OCI-LY7 (cell line): ENCODE data around the gene THAP10. TPM values are rescaled to one million over a fixed set of nuclear protein-coding genes. Genes with fewer than 3 reads are reported as not detected.

ENCODE experiments used
- BruUV-seq: library from RNA; stranded (reverse); fragments of 400-500 nt; replicated peaks from 2 replicates; lab custom pipeline; 2021; lab: Mats Ljungman, UMichigan
- CTCF ChIA-PET: fragments of 300-600 bp; sonication (Branson Sonifier 250); formaldehyde crosslinking; loops from one replicate; lab custom pipeline; 2022; ENCODE audit warnings: antibody characterized with exemption; ENCODE audit not compliant: unreplicated experiment; lab: Charles Lee
- POLR2A ChIA-PET: fragments of 300-600 bp; sonication (Branson Sonifier 250); formaldehyde crosslinking; loops from one replicate; lab custom pipeline; 2022; ENCODE audit warnings: antibody characterized with exemption; lab: Charles Lee
- DNase-seq: peaks from one replicate; pipeline ENCODE4 v3.0.0-alpha.2; 2015; ENCODE audit warnings: low spot score
- H2AFZ ChIP-seq: fragments of 200-600 bp; sonication (generic), shearing (Covaris generic); 2 replicates; pipeline ENCODE4 v1.6.1; 2014; ENCODE audit warnings: mild to moderate bottlenecking, antibody characterized with exemption, low read length, moderate library complexity
- H3K27ac ChIP-seq: fragments of 200-600 bp; sonication (generic); 2 replicates; pipeline ENCODE4 v1.5.1; 2014; ENCODE audit warnings: mixed run types, low read depth, mild to moderate bottlenecking, moderate library complexity, low read length, inconsistent platforms; ENCODE audit not compliant: poor library complexity, severe bottlenecking
- H3K36me3 ChIP-seq: fragments of 200-600 bp; sonication (generic); 2 replicates; pipeline ENCODE4 v1.6.1; 2014; ENCODE audit warnings: mild to moderate bottlenecking, antibody characterized with exemption, low read length, moderate library complexity, mixed read lengths; ENCODE audit not compliant: insufficient read depth
- H3K4me1 ChIP-seq: fragments of 200-600 bp; sonication (generic); 2 replicates; pipeline ENCODE4 v1.5.1; 2014; ENCODE audit warnings: mild to moderate bottlenecking, low read length; ENCODE audit not compliant: insufficient read depth, poor library complexity, severe bottlenecking
- H3K4me2 ChIP-seq: fragments of 200-600 bp; sonication (generic); 2 replicates; pipeline ENCODE4 v1.6.1; 2014; ENCODE audit warnings: mild to moderate bottlenecking, low read length
- H3K4me3 ChIP-seq: fragments of 200-600 bp; sonication (generic); 2 replicates; pipeline ENCODE4 v1.5.1; 2014; ENCODE audit warnings: mild to moderate bottlenecking, low read depth, low read length; ENCODE audit not compliant: poor library complexity, severe bottlenecking
- H3K79me2 ChIP-seq: fragments of 200-600 bp; sonication (generic); 2 replicates; pipeline ENCODE4 v1.6.1; 2016; ENCODE audit warnings: low read depth, mild to moderate bottlenecking, low read length, moderate library complexity, mixed read lengths; ENCODE audit not compliant: insufficient read depth
- H3K9me2 ChIP-seq: fragments of 200-600 bp; sonication (generic); 2 replicates; pipeline ENCODE4 v1.6.1; 2016; ENCODE audit warnings: mild to moderate bottlenecking, low read length, mixed read lengths; ENCODE audit not compliant: insufficient read depth
- H3K9me3 ChIP-seq: fragments of 200-600 bp; sonication (generic); 2 replicates; pipeline ENCODE4 v1.6.1; 2014; ENCODE audit warnings: mild to moderate bottlenecking, mixed run types, low read length, mixed read lengths
- H4K20me1 ChIP-seq: fragments of 200-600 bp; sonication (generic); 2 replicates; pipeline ENCODE4 v1.6.1; 2014; ENCODE audit warnings: mild to moderate bottlenecking, antibody characterized with exemption, low read length, moderate library complexity, mixed read lengths; ENCODE audit not compliant: insufficient read depth
- EZH2phosphoT487 ChIP-seq: fragments of 200-600 bp; sonication (generic); IDR thresholded peaks from 2 replicates; pipeline ENCODE4 v1.6.1; 2018; ENCODE audit warnings: low read depth, borderline replicate concordance, mild to moderate bottlenecking, mixed run types, antibody characterized with exemption, low read length, moderate library complexity, mixed read lengths
- intact Hi-C: fragments of 100-400 bp; cut with micrococcal nuclease; formaldehyde crosslinking; loops from one replicate; pipeline ENCODE4 v1.10.0; 2022; ENCODE audit not compliant: unreplicated experiment
- total RNA-seq, 2 experiments: library from RNA; depleted of rRNA in 1 of 2; stranded (reverse); fragments of >200 nt in 1 of 2; shearing (Covaris generic) in 1 of 2; gene quantifications; 2 replicates each; pipeline ENCODE4 v1.2.3, GENCODE V29; 2014 to 2022
- TF ChIP-seq, protein P1 (sequence below): fragments of 200-600 bp; sonication (generic); conservative IDR thresholded peaks from 2 replicates; pipeline ENCODE4 v1.5.1; 2014; ENCODE audit warnings: mild to moderate bottlenecking, antibody characterized with exemption, low read length, moderate library complexity, mixed read lengths

Gene THAP10
- total RNA-seq, 2 experiments from 2014 or later = not detected

DNA sequence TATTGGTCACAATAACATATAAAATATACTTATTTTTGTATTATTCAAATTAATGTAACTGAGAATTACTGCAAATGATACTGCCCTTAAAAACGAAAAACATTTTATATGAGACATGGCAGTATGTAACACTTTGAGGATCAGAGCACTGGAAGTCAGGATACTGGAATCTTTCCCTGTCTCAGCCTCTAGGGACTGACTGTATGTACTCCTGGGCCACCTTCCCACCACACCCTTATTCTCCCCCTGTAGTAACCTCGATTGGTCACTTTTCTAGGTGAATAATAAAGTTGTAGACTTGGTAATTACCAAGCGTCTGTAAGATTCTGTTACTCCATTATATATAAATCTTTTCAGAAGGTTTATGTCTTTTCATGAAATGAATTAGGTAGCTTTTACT lies 43.4 kb upstream of the THAP10 start:
- H3K79me2 ChIP-seq = no peaks in the 10 kb centered on the region
- H3K4me3 ChIP-seq = no peak overlapping the region
- BruUV-seq = no TSS peak
- TF ChIP-seq, protein P1, sequence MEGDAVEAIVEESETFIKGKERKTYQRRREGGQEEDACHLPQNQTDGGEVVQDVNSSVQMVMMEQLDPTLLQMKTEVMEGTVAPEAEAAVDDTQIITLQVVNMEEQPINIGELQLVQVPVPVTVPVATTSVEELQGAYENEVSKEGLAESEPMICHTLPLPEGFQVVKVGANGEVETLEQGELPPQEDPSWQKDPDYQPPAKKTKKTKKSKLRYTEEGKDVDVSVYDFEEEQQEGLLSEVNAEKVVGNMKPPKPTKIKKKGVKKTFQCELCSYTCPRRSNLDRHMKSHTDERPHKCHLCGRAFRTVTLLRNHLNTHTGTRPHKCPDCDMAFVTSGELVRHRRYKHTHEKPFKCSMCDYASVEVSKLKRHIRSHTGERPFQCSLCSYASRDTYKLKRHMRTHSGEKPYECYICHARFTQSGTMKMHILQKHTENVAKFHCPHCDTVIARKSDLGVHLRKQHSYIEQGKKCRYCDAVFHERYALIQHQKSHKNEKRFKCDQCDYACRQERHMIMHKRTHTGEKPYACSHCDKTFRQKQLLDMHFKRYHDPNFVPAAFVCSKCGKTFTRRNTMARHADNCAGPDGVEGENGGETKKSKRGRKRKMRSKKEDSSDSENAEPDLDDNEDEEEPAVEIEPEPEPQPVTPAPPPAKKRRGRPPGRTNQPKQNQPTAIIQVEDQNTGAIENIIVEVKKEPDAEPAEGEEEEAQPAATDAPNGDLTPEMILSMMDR = no peak
- no peak for TF ChIP-seq EZH2phosphoT487
- no peaks in the 10 kb centered on the region for H3K36me3 ChIP-seq
- DNase-seq = no peak
- ChIA-PET POLR2A (no interaction called here), CTCF (no interaction called here)
- H3K4me1 ChIP-seq = no peaks in the 10 kb centered on the region
- H3K9me2 ChIP-seq = no peaks in the 10 kb centered on the region
- H4K20me1 ChIP-seq = no peaks in the 10 kb centered on the region
- no peak overlapping the region for H3K4me2 ChIP-seq
- H3K27ac ChIP-seq = no peak overlapping the region
- H2AFZ ChIP-seq = no peak overlapping the region
- intact Hi-C loops = no loop called here
- no peaks in the 10 kb centered on the region for H3K9me3 ChIP-seq

GRCh38 chr15:70933411-70933810 lies 41.2 kb upstream of the THAP10 start:
- Histone ChIP-seq H2AFZ (no peak overlapping the region), H3K79me2 (no peaks in the 10 kb centered on the region), H4K20me1 (no peaks in the 10 kb centered on the region), H3K4me2 (no peak overlapping the region), H3K9me3 (no peaks in the 10 kb centered on the region), H3K27ac (no peak overlapping the region), H3K4me1 (no peaks in the 10 kb centered on the region), H3K4me3 (no peak overlapping the region), H3K9me2 (no peaks in the 10 kb centered on the region), H3K36me3 (no peaks in the 10 kb centered on the region)
- TF ChIP-seq, protein P1 = no peak
- TF ChIP-seq EZH2phosphoT487 = no peak
- ChIA-PET CTCF (no interaction called here), POLR2A (no interaction called here)
- BruUV-seq = no TSS peak
- DNase-seq = no peak
- intact Hi-C loops = no loop called here

- Histone ChIP-seq H3K9me3 (no peaks in the 10 kb centered on the region), H3K4me3 (no peak overlapping the region), H3K4me1 (no peaks in the 10 kb centered on the region), H3K4me2 (no peak overlapping the region), H4K20me1 (no peaks in the 10 kb centered on the region), H3K36me3 (no peaks in the 10 kb centered on the region), H3K9me2 (no peaks in the 10 kb centered on the region), H2AFZ (no peak overlapping the region), H3K79me2 (no peaks in the 10 kb centered on the region), H3K27ac (no peak overlapping the region)
- intact Hi-C loops = no loop called here
- no TSS peak for BruUV-seq
- ChIA-PET CTCF (no interaction called here), POLR2A (no interaction called here)
- DNase-seq = no peak
- TF ChIP-seq EZH2phosphoT487 = no peak
- TF ChIP-seq, protein P1 = no peak
Observed at GRCh38 chr15:70932397-70932796, 40.2 kb upstream of the THAP10 start.
